KBM-7 (cell line): ENCODE results near the gene NEU4.
A peak's percentile ranks its signal among the peaks of the same experiment; 100 is the strongest.
"Not testable (repeated sequence)": the region's sequence is repeated elsewhere in the genome, so short reads cannot be mapped to it uniquely, and the experiment has no call there.

Source experiments
- DNase-seq: peaks from one replicate; pipeline ENCODE4 v3.0.0-alpha.2; 2015
- in situ Hi-C: fragments of 300-500 bp; cut with MboI; formaldehyde crosslinking; loops from 2 replicates; pipeline ENCODE4 v1.14.3; 2020; ENCODE audit warnings: low sequenced_read_pairs, low pct_unique_long_range_greater_than_20kb, mixed read lengths

NEU4 gene

DNA sequence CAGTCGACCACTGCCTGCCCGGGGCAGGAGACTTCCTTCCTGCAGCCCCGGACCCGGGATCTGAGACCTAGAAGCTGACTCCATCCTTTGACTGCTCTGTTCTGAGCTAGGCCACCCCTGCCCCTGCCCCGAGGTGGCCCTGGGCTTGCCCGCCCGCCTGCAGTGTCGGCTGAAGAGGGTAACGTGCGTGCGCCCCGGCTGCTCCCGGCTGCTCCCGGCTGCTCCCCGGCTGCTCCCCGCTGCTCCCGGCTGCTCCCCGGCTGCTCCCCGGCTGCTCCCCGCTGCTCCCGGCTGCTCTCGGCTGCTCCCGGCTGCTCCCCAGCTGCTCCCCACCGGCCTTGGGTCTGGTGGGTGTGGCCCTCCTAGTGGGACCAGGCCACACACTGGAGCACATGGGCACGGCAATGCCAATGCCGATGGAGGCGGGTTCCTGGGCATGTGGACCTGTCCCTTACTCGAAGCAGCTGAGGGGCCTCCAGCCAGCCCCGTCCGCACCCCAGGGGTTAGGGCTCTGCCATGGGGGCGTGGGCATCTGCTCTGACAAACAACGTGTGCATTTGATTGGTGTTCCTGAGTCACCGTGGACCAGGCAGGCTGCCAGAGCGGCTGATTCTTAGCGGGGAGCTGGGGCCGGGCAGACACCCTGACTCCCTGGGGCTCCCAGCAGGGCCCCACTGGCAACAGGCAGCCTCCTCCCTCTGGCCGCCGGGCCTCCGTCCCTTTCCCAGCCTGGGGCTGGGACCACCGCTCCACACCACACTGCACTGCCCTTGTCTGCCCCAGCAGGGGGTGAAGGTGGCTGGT is 34.4 kb upstream of the NEU4 start:
- in situ Hi-C loops = no loop called here
- no peak for DNase-seq

DNA sequence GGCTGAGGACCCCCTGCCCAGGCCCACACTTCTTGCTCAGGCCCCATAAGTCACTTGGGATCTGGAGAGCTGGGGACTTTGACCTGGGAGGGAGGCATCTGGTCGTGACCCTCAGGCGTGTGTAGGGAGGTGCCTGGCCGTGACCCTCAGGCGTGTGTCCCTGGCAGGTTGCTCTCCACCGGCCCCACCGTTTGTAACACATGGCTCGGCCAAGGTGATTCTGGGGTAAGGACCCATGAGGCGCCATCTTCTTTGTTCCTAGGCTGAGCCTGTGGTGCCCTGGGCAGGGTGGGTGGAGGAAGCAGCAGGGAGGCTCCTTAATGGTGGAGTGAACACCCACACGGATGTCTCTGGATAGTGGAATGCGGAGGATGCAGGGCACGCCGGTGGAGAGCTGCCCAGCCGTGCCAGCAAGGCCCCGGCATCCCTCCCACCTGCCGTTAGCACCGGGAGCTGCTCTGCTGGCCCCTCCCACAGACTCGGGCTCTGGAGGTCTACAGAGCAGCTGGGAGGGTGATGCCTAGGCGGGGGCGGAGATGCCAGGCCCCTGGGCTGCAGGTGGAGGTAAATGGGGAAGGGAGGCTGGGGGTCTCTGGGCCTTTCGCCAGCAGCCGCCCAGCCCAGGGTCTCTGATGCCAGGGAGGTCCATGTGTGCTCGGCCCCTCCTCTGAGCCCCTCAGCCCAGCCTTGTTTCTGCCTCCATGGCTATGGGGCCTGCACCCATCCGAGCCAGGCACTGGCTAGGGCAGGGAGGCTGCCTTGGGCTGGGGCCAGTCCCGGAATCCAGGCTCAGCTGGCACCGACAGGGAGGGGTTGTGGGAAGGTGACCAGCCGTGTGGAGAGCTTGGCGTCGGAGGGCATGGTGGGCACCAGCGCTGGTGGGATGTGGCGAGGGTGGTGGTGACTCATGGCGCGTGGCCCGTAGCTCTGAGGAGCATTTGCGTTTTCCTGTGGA is 33.5 kb upstream of the NEU4 start:
- DNase-seq = no peak
- in situ Hi-C loops = no loop called here

DNA sequence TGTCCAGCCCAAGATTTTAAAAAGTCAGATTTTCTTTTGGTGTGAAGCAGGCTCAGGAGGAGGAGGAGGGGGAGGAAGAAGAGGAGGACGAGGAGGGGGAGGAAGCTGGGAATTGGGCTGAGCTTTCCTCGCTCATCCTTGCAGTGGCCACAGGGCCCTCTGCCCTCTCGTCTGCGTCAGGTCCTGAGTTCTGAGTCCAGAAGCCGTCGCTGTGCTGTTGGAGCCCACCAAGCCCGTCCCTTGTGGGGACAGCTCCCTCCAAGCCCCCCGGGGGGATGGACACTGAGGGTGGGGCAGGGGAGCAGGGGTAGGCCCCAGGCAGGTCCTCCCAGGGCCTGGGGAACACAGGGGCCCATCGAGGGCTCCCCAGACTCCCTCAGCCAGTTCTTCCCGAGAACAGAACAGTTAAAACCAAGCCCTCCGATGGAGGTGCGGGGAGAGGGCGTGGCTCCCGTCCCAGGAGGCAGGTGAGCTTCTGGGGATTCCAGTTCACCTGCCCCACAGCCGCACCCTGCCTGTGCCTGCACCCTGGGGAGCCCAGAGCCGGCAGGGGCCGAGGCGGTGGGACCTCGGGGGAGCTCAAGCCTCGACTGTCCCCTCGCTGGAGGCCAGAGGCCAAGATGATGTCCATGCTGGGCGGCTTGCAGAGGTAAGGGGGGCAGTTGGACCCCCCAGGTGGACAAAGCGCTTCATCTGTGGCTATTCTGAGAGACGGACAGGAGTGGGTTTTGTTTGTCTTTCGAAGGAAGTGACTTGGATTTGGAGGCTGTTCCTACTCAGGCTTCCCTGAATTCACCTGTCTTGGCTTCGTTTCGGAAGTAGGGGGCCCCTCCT is 32.4 kb upstream of the NEU4 start, which contains the start of gene GAL3ST2:
GAL3ST2 (plus strand) TSS at position 487 of the 834 bp plus-strand sequence; CDS start at position 621, 134 bp downstream.
- in situ Hi-C loops = no loop called here
- no peak for DNase-seq

DNA sequence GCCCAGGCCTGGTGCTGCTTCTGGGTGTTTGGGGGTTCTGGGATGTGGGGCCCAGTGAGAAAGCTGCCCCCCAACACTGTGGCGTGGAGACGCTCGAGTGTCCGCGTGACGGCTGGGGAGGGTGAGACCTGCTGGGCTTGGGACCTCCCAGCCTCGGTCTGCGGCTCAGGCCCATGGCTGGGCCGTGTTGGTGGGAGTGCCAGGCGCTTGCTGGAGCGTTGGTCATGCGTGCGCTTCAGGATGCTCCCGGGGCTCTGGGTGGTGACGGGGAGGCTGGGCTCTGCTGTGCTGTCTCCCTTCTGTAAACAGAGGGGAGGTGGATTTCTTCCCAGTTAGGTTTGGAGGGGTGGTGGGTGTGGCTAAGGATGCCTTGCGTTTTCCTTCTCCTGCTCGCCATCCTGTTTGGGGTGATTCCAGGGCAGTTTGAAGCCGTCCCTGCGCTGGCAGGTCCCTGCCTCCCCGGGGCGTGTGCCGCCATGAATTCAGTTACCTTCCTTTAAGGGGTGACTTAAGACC is 31.8 kb upstream of the NEU4 start:
- in situ Hi-C loops = no loop called here

DNA sequence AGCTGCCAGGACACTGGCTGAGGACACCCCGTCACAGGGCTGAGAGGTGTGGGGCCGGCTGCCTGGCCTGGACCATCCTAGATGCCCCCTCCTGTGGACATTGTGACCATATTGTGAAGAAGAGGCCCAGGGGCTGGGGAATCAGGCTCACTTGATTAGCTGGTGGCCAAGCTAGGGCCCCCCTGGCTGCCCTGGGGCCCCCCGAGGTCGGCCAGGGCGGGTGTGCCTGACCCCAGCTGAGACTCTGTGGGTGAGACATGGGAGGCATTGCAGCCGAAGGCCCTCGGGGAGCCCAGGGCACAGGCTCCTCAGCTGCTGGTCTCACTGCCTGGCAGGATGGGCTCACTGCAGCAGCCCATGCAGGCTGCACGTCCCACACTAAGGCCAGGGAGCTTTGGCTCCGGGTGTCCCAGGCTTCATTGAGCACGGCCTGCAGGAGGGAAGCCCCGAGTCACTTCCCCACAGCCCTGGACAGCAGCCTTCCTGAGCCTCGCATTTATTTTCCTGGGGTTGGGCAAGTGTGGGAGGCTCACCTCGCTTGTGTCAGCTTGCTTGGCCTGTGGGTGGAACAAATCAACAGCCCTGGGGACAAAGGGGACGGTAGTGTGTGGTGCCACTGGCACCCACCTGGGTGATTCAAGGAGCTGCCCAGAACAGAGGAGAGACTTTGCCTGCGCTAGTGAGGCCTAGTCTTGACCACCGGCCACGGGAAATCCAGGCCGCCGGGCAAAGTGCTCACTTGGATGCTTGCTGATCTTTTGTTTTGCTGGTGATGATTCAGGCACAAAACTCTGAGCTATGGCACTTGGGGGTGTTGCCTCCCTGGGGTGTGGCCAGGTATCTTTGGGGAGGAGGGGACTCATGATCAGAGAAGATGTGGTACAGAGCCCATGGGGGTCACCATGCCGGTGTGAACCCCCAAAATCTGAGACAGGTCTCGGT is 31.0 kb upstream of the NEU4 start:
- in situ Hi-C loops = no loop called here
- DNase-seq = no peak

More for the DNA sequence above, 31.8 kb upstream of the NEU4 start:
- no peak for DNase-seq

DNA sequence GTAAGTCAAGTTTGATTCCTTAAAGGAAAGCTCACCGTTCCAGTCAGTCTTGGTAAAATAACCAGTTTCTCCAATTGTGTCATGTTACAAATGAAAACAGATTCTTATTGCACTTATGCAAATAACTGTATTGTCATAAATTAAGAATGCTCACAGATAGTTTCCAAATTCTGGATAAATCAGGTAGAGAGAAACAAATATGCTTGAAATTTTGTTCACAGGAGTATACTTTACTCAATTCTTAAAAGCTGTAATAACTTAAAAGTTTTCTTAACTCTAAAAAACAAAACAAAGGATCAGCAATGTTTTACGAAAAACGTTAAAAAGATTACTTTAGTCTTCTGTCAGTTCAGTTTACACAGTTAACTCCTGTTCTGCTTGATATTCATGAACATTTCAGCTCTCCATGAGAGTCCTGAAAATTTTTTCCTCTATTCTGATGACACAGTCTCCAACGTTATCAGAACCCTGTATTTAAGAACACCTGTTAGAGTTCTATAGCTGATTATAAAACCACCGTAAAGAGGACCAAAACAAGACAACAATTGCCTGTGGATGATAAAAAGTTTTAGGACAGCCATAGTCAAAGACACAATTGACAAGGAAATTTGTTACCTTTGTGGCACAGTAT is 27.9 kb upstream of the NEU4 start:
- no peak for DNase-seq
- in situ Hi-C loops = no loop called here

DNA sequence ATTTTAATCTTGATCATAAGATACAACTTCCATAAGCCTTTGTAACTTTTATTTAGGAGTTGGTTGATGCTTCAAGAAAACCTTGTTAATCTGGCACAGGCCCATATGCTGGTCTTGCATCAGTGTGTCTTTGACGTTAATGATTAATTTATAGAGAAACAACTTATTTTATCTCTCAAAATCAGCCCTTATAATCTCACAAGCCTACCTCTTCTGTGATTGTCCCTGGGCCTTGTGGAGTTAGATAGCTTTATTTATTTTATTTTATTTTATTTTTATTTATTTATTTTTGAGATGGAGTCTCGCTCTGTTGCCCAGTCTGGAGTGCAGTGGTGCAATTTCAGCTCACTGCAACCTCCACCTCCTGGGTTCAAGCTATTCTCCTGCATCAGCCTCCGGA is 26.9 kb upstream of the NEU4 start:
- in situ Hi-C loops, DNase-seq: not testable (repeated sequence)

DNA sequence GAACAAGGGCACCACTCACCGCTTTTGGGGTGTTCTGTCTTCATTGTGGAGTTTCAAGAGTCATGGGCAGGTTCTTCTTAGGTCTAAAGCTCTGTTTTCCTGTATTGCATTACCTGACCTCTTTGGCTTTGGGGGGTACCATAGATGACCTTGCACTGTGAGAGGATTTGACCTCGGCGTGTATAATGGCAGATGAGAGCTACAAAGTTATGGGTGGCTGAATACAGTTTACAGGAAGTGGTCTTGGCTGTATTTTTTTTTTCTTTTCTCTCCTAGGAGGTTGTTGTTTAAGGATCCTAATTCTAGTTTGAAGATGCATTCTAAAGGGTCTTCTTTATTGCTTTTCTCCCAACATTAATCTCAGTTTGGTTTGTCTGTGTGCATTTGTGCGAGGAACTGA is 20.9 kb upstream of the NEU4 start:
- no peak for DNase-seq
- in situ Hi-C loops = no loop called here

DNA sequence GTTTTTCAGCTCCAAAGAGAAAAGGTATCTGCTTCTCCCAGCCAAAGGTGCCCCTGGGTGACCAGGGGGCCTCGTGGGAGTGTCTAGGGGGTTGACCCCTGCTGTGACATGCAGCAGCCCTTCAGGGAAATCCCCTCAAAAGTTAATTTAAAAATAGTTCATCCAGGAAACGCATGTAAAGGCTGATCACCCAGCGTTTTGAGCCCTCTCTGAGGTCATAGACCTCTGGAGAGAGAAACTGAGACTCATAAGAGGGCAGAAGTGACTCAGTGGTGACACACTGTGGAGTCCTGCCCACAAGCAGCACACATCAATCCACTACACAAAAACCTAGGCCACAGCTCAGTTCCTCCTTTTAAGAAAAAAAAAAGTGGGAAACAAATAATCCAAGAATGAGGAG is 20.4 kb upstream of the NEU4 start:
- DNase-seq = peak; percentile 43

DNA sequence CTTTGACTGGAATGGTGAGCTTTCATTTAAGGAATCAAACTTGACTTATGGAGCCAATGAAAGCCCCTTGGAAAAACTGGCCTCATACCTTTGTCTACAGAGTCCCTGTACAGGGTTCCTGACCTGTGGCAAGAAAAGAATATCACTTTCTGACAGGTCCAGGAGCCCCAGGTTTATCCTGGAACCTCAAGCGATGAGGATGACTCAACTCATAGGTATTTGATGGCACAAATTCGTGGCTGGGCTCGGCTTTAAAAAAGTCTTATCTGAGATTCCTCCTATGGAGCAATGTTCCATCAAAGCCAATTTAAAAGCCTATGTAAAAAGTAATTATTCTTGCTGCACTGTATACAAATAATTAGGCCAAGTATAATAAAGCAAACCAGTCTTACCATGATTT is 17.6 kb upstream of the NEU4 start:
- DNase-seq, in situ Hi-C loops: not testable (repeated sequence)

More for the DNA sequence above, 20.4 kb upstream of the NEU4 start:
- in situ Hi-C loops = no loop called here

DNA sequence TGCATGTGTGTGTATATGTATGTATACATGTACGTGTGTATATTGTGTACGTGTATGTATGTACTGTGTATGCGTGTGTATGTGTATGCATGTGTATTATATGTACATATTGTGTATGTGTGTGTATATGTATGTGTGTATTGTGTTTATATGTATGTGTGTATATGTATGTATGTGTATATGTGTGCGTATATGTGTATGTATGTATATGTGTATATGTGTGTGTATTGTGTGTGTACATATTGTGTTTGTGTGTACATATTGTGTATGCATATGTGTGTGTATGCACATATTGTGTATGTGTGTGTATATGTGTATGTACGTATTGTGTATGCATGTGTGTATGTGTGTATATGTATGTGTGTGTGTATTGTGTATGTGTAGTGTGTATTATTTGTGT is 15.6 kb upstream of the NEU4 start:
- DNase-seq = no peak
- in situ Hi-C loops = no loop called here

DNA sequence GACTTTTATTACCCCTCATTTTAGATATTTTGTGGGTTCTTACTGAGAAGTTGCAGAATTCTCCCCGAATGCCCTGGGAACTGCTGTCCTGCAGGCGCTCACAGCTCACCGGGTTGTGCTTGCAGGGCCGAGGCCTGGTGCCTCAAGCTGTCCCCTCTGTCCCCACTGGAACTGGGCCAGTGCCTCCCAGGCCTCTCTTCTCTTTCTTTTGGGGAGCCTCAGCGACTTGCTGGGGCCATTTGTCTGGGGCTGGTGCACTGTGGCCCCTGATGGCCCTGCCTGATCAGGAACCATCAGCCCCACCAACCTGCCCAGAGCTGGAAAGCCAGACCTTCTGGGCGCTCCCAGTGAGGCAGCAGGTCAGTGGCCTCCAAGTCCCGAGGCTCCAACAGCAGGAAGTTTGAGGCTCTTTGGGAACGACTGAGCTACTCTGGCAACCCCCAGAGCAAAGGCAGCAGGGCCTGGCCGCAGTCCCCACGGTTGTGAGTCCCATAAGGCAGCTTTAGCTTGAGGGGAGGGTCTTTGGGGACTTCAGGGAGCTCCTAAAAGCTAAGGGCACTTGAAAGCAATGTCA is 14.7 kb upstream of the NEU4 start:
- in situ Hi-C loops = no loop called here
- DNase-seq = no peak

DNA sequence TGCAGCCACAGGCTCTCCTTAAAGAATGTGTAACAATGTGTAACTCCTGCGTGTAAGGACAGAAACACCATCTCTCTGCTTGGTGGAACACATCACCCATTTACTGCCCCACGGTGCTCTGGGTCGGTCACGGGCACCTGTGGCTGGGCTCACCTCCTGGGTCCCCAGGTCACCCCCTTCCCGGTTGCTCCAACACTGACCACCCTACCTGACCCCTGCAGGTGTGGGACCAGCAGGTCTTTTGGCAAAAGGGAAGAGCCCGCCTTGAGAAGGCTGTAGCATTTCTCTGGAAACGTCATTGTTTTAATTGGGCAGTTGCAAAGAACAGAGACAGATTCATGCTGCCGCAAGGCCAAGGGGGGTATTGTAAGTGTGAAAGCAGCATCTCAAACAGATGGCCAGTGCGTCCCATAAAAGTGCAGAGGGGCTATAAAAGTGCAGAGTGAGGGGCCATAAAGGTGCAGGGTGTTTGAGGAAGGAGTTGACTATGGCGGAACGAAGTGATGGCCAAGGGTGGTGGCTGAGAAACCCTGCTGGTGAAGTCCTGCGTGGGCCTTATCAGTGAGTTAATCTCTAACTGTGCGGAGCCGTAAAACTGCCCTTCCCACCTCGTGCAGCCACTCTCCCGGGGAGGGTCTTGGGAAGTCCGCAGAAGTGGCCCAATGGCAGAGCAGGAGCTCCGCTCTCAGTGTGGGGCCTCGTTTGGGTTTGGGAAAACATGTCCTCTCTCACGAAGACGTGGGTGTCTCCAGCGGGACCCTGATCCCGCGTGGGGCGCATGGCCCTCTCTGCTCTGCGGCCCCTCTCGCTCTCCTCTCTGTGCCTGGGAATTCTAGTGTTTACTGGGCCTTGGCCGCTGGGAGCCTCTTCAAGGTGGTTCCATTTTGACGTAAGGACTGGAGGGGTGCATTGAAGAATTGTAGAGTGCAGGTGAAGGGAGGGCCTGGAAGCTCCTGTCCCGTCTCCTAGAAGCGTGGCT is 13.7 kb upstream of the NEU4 start:
- in situ Hi-C loops = no loop called here
- DNase-seq = no peak

DNA sequence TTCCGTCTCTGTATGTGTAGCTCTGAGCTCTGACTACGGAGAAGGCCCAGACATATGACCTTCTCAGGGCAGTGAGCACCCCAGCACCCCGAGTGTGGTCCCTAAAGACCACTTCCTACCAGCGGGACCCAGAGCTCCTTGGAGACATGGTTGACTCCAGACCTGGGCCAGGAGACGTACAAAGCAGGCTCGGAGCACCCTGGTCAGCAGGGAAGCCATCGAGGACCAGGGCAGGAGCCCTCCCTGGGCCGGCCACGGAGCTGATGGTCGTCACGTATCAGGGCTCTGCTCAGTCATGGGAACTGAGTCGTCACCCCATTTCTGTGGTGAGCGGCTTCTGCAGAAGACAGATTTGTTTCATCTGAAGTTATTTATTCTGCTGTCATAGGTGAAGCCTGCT is 12.8 kb upstream of the NEU4 start:
- no peak for DNase-seq
- in situ Hi-C loops = no loop called here

DNA sequence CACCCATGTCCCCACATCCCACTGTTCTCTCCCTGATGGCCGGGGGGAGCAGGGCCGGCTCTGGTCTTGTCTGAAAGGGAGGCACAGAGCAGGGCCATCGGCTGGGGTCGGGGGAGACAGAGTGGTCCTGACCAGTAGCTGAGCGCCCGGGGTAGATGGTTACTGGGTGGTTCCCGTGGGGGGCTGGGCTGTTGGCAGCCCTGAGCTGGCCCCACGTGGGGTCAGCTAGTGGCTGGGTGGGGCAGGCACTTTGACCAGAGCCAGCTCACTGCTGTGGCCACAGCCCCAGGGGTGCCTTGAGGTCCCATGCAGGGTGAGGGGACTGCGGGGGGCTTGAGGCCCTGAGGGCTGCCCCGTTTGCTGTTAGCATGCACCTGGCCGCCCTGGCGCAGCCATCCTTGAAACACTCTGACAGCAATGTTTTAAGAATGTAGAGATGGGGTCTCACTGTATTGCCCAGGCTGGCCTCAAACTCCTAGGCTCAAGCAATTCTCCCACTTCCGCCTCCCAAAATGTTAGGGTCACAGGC is 12.3 kb upstream of the NEU4 start:
- in situ Hi-C loops = no loop called here
- DNase-seq = no peak
